Measurements from ENCODE around the gene NAT14. TPM values are rescaled to one million over a fixed set of nuclear protein-coding genes. Genes with fewer than 3 reads are reported as not detected.

Gene NAT14
- total RNA-seq, 1 experiment from 2014 or later, result 45.2 TPM

- Mint-ChIP-seq H3K4me3 (ENCODE audit: unreplicated experiment) (no peak overlapping the region), H3K27ac (ENCODE audit: unreplicated experiment) (no peak overlapping the region), H3K4me1 (ENCODE audit: low read depth, unreplicated experiment) (no peaks in the 10 kb centered on the region), H3K27me3 (ENCODE audit: insufficient read depth, unreplicated experiment) (no peaks in the 10 kb centered on the region), H3K9me3 (ENCODE audit: unreplicated experiment) (no peaks in the 10 kb centered on the region), H3K36me3 (ENCODE audit: insufficient read depth, unreplicated experiment) (peaks cover 4% of the 10 kb centered on the region)
- intact Hi-C loops (cut with micrococcal nuclease; ENCODE audit: unreplicated experiment), result no loop called here
- no peak for TF ChIP-seq CTCF (IDR thresholded peaks at IDR 0.05; ENCODE audit: insufficient read depth in 1 of 2, low read depth in 1 of 2, low read length in 1 of 2, severe bottlenecking in 1 of 2, unreplicated experiment in 1 of 2)
- ChIA-PET CTCF (no interaction called here), POLR2A (no interaction called here)
- Histone ChIP-seq H3K4me3 (ENCODE audit: low read depth, low read length) (no peak overlapping the region), H3K27me3 (replicated peaks; ENCODE audit: control insufficient read depth, insufficient read depth, low read length) (no peaks in the 10 kb centered on the region), H3K9me3 (no peaks in the 10 kb centered on the region), H3K4me1 (0 out of 2 replicates have a peak, but pooled peaks cover 3% of the 10 kb centered on the region), H3K36me3 (ENCODE audit: control insufficient read depth, insufficient read depth, low read length) (no peaks in the 10 kb centered on the region)
- DNase-seq, result no peak
- BruUV-seq (replicated peaks), result no TSS peak
These were observed 51.0 kb downstream of the NAT14 start for GRCh38 chr19:55535965-55536350.

- peak overlapping the region; percentile 27 for H3K4me3 Mint-ChIP-seq (ENCODE audit: unreplicated experiment)
- no peak for TF ChIP-seq CTCF (IDR thresholded peaks at IDR 0.05; ENCODE audit: insufficient read depth in 1 of 2, low read depth in 1 of 2, low read length in 1 of 2, severe bottlenecking in 1 of 2, unreplicated experiment in 1 of 2)
- Histone ChIP-seq H3K27me3 (replicated peaks; ENCODE audit: control insufficient read depth, insufficient read depth, low read length) (no peaks in the 10 kb centered on the region), H3K4me3 (ENCODE audit: low read depth, low read length) (no peak overlapping the region), H3K4me1 (0 out of 2 replicates have a peak, but pooled peaks cover 3% of the 10 kb centered on the region), H3K36me3 (ENCODE audit: control insufficient read depth, insufficient read depth, low read length) (no peaks in the 10 kb centered on the region), H3K9me3 (no peaks in the 10 kb centered on the region)
- H3K4me1 Mint-ChIP-seq (ENCODE audit: low read depth, unreplicated experiment), result no peaks in the 10 kb centered on the region
- peaks cover 4% of the 10 kb centered on the region for H3K36me3 Mint-ChIP-seq (ENCODE audit: insufficient read depth, unreplicated experiment)
- POLR2A ChIA-PET, result no interaction called here
- no TSS peak for BruUV-seq (replicated peaks)
- peak overlapping the region; percentile 53 for H3K27ac Mint-ChIP-seq (ENCODE audit: unreplicated experiment)
- intact Hi-C loops (cut with micrococcal nuclease; ENCODE audit: unreplicated experiment), result no loop called here
- CTCF ChIA-PET, result no interaction called here
- no peak for DNase-seq
- no peaks in the 10 kb centered on the region for H3K27me3 Mint-ChIP-seq (ENCODE audit: insufficient read depth, unreplicated experiment)
- H3K9me3 Mint-ChIP-seq (ENCODE audit: unreplicated experiment), result no peaks in the 10 kb centered on the region
These were observed 51.4 kb downstream of the NAT14 start for GRCh38 chr19:55536366-55536765.

Other genes starting within 250 kb of the NAT14 start
- 113 and 118 TPM in 2 replicates for gene PPP6R1, start 226.2 kb upstream of the NAT14 start, total RNA-seq (2022)
- gene HSPBP1, start 205.1 kb upstream of the NAT14 start, total RNA-seq (2022), result 69.6 and 71.4 TPM in 2 replicates
- gene BRSK1, start 201.2 kb upstream of the NAT14 start, total RNA-seq (2022), result 24.6 and 28.6 TPM in 2 replicates
- 1.6 and 3.4 TPM in 2 replicates for gene TMEM150B, start 159.8 kb upstream of the NAT14 start, total RNA-seq (2022)
- gene KMT5C, start 145.3 kb upstream of the NAT14 start, total RNA-seq (2022), result 25.8 and 26.3 TPM in 2 replicates
- gene COX6B2, start 130.5 kb upstream of the NAT14 start, total RNA-seq (2022), result 0.27 and 0.35 TPM in 2 replicates
- not detected in 2 replicates for gene GARIN5B, start 121.9 kb upstream of the NAT14 start, total RNA-seq (2022)
- gene IL11, start 114.7 kb upstream of the NAT14 start, total RNA-seq (2022), result 0.70 and 1.1 TPM in 2 replicates
- gene TMEM190, start 108.4 kb upstream of the NAT14 start, total RNA-seq (2022), result not detected in 2 replicates
- gene TMEM238, start 100.9 kb upstream of the NAT14 start, total RNA-seq (2022), result 18.1 and 22.7 TPM in 2 replicates
- 2,048 and 2,146 TPM in 2 replicates for gene RPL28, start 99.3 kb upstream of the NAT14 start, total RNA-seq (2022)
- gene UBE2S, start 77.4 kb upstream of the NAT14 start, total RNA-seq (2022), result 279 and 293 TPM in 2 replicates
- not detected in 2 replicates for gene SHISA7, start 41.9 kb upstream of the NAT14 start, total RNA-seq (2022)
- gene ISOC2, start 23.5 kb upstream of the NAT14 start, total RNA-seq (2022), result 40.6 and 49.6 TPM in 2 replicates
- gene C19orf85, start 20.4 kb upstream of the NAT14 start, total RNA-seq (2022), result not detected in 2 replicates
- 12.3 and 13.9 TPM in 2 replicates for gene ZNF628, start 8.6 kb upstream of the NAT14 start, total RNA-seq (2022)
- 0.58 and 0.86 TPM in 2 replicates for gene SSC5D, start 3.2 kb downstream of the NAT14 start, total RNA-seq (2022)
- gene SBK2, start 51.9 kb downstream of the NAT14 start, total RNA-seq (2022), result not detected in 2 replicates
- 2.3 and 2.4 TPM in 2 replicates for gene SBK3, start 60.4 kb downstream of the NAT14 start, total RNA-seq (2022)
- gene ZNF579, start 95.7 kb downstream of the NAT14 start, total RNA-seq (2022), result 26.5 and 30.4 TPM in 2 replicates
- 27.2 and 27.7 TPM in 2 replicates for gene FIZ1, start 114.3 kb downstream of the NAT14 start, total RNA-seq (2022)
- 10.8 and 11.1 TPM in 2 replicates for gene ZNF524, start 115.1 kb downstream of the NAT14 start, total RNA-seq (2022)
- 13.2 and 14.5 TPM in 2 replicates for gene ZNF865, start 120.5 kb downstream of the NAT14 start, total RNA-seq (2022)
- 8.5 and 10.2 TPM in 2 replicates for gene ZNF784, start 139.4 kb downstream of the NAT14 start, total RNA-seq (2022)
- gene ZNF580, start 155.8 kb downstream of the NAT14 start, total RNA-seq (2022), result 38.5 and 41.4 TPM in 2 replicates
- gene ZNF581, start 158.5 kb downstream of the NAT14 start, total RNA-seq (2022), result 46.2 and 47.4 TPM in 2 replicates
- gene CCDC106, start 163.0 kb downstream of the NAT14 start, total RNA-seq (2022), result 17.4 and 17.6 TPM in 2 replicates
- 289 TPM in 2 replicates for gene U2AF2, start 169.8 kb downstream of the NAT14 start, total RNA-seq (2022)
- gene EPN1, start 190.0 kb downstream of the NAT14 start, total RNA-seq (2022), result 197 and 201 TPM in 2 replicates

Data from Caco-2 (cell line).